Measurements from ENCODE around the gene SLF2. TPM values are rescaled to one million over a fixed set of nuclear protein-coding genes. Genes with fewer than 3 reads are reported as not detected.

SLF2 gene
- total RNA-seq, 1 experiment from 2014 or later: 13.6 TPM

DNA sequence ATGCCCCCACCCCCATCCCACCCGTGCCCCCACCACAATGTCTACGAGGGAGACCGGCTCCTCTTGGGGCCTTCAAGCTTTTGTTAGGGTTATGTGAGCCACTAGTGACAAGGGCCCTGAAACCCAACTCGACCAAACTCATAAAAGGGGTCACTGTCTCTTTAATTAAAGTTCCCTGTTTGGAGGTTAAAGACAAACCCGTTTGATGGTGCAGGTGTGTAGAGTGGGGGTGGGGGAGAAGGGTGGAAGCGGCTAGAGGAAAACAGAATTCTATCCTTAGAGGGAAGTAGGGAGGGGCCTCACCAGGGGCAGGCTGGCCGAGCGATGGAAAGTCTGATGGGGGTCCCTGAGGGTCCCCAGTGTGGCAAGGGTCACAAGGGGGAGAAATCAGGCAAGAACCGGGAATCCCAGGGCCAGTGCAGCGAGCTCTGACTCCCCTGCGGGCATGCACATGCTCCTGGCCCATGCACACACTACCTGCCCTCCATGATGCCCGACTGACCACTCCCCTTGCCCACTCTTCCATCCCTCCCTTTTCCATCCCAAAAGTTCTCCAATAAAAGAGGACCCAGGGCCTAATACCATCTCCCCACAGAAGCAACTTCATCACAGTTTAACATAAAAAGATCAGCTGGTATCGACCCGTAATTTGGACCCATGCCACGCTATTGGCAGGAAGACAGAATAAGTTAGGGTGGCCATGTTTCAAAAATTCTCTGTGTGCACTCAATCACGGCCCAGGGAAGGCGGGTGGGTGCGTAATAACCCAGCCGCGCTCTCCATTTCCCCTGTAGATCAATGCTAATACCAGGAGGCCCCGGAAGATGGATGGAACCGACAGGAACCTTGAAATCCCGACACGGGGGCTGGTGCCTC is 35.9 kb upstream of the SLF2 start:
- Histone ChIP-seq H3K4me3 (no peak overlapping the region), H2AFZ (no peak overlapping the region), H3K9me2 (ENCODE audit: insufficient read depth) (no peaks in the 10 kb centered on the region), H3K79me2 (ENCODE audit: low read depth) (no peaks in the 10 kb centered on the region), H3K4me1 (replicated peaks; ENCODE audit: insufficient read depth) (no peaks in the 10 kb centered on the region), H3F3A (ENCODE audit: insufficient read depth, low read depth) (no peaks in the 10 kb centered on the region), H3K27me3 (ENCODE audit: insufficient read depth, low read depth) (peaks cover 15% of the 10 kb centered on the region; the same call in 1 of the 2 replicates), H3K36me3 (ENCODE audit: low read depth) (no peaks in the 10 kb centered on the region), H3K27ac (no peak overlapping the region), H4K20me1 (ENCODE audit: insufficient read depth) (no peaks in the 10 kb centered on the region), H3K9me3 (ENCODE audit: insufficient read depth, low read depth) (no peaks in the 10 kb centered on the region), H3K4me2 (no peak overlapping the region)
- no peak for DNase-seq
- no TSS peak for BruUV-seq (replicated peaks)
- ChIA-PET POLR2A (ENCODE audit: unreplicated experiment) (no interaction called here), CTCF (no interaction called here)
- intact Hi-C loops (cut with micrococcal nuclease; ENCODE audit: unreplicated experiment): no loop called here
- TF ChIP-seq, protein P1, sequence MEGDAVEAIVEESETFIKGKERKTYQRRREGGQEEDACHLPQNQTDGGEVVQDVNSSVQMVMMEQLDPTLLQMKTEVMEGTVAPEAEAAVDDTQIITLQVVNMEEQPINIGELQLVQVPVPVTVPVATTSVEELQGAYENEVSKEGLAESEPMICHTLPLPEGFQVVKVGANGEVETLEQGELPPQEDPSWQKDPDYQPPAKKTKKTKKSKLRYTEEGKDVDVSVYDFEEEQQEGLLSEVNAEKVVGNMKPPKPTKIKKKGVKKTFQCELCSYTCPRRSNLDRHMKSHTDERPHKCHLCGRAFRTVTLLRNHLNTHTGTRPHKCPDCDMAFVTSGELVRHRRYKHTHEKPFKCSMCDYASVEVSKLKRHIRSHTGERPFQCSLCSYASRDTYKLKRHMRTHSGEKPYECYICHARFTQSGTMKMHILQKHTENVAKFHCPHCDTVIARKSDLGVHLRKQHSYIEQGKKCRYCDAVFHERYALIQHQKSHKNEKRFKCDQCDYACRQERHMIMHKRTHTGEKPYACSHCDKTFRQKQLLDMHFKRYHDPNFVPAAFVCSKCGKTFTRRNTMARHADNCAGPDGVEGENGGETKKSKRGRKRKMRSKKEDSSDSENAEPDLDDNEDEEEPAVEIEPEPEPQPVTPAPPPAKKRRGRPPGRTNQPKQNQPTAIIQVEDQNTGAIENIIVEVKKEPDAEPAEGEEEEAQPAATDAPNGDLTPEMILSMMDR (conservative IDR thresholded peaks at IDR 0.05): no peak
- TF ChIP-seq EZH2 (IDR thresholded peaks at IDR 0.05; ENCODE audit: low read depth): no peak

DNA sequence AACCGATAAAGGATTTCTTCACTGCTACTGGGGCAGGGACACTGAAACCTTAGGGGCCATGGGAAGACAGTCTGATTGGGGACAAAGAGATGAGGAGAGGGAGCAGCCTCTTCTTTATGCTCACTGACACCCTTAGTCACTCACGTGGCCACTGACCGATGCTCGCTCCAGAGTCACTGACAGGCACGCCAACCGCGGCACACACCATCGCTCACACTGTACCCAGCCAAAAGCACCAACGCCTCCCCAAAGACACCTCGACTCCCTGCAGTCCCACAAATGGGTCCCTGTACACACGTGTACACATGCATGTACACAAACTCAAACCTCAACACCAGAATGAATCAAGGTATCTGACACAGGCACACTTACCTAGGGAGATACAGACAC is 35.3 kb upstream of the SLF2 start:
- no peaks in the 10 kb centered on the region for H3K9me2 ChIP-seq (ENCODE audit: insufficient read depth)
- no peak overlapping the region for H2AFZ ChIP-seq
- DNase-seq: no peak
- intact Hi-C loops (cut with micrococcal nuclease; ENCODE audit: unreplicated experiment): no loop called here
- TF ChIP-seq, protein P1 (conservative IDR thresholded peaks at IDR 0.05): no peak
- no peak for TF ChIP-seq EZH2 (IDR thresholded peaks at IDR 0.05; ENCODE audit: low read depth)
- ChIA-PET POLR2A (ENCODE audit: unreplicated experiment) (no interaction called here), CTCF (interaction anchor here (1.8 kb wide), 1 partner anchor 314 kb away, joined by 13 read pairs; no protein-coding TSS in a partner anchor)
- H3K4me3 ChIP-seq: no peak overlapping the region
- H3K79me2 ChIP-seq (ENCODE audit: low read depth): no peaks in the 10 kb centered on the region
- no peaks in the 10 kb centered on the region for H3K36me3 ChIP-seq (ENCODE audit: low read depth)
- H3K4me2 ChIP-seq: no peak overlapping the region
- no TSS peak for BruUV-seq (replicated peaks)
- no peaks in the 10 kb centered on the region for H3F3A ChIP-seq (ENCODE audit: insufficient read depth, low read depth)
- no peaks in the 10 kb centered on the region for H3K4me1 ChIP-seq (replicated peaks; ENCODE audit: insufficient read depth)
- H3K9me3 ChIP-seq (ENCODE audit: insufficient read depth, low read depth): no peaks in the 10 kb centered on the region
- H3K27me3 ChIP-seq (ENCODE audit: insufficient read depth, low read depth): peaks cover 12% of the 10 kb centered on the region; the same call in 1 of the 2 replicates
- no peaks in the 10 kb centered on the region for H4K20me1 ChIP-seq (ENCODE audit: insufficient read depth)
- H3K27ac ChIP-seq: no peak overlapping the region

DNA sequence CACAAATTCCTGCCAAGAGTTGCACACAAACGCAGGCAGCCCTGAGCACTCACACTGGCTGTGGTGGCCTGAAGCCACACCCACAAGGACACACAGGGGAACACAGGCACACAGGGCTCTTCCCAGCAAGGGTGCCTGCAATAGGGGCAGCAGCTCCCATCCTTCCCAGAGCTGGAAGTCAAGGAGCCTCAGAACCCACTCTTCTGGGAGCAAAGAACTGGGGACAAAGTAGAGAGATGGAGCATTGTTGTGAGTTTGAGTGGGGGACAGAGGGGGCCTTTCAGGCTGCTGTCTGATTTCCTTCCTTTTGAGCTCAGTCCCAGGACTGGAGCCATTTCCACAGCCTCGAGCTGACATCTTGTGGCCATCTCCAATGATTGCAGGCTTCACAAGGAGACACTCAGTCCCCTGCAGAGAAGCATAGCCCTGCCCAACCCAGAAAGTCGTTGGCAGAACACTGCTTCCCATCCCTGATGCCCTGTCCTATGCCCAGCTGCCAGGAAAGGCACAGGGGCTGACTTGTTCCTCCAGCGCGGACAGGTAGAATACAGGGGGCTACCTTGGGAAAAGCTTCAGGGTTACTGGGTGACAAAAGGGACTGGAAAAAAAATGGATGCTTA is 34.4 kb upstream of the SLF2 start:
- H2AFZ ChIP-seq: no peak overlapping the region
- no peaks in the 10 kb centered on the region for H3K79me2 ChIP-seq (ENCODE audit: low read depth)
- H4K20me1 ChIP-seq (ENCODE audit: insufficient read depth): no peaks in the 10 kb centered on the region
- intact Hi-C loops (cut with micrococcal nuclease; ENCODE audit: unreplicated experiment): loop anchor here (1.0 kb wide), 2 partner anchors 316 to 445 kb away; no protein-coding TSS in a partner anchor
- ChIA-PET POLR2A (ENCODE audit: unreplicated experiment) (interaction anchor here (0.6 kb wide), 1 partner anchor 500 kb away, joined by 15 read pairs; no protein-coding TSS in a partner anchor), CTCF (interaction anchor here (0.6 to 1.8 kb wide), 5 partner anchors 10 to 359 kb away, joined by 3 to 13 read pairs (median 5); no protein-coding TSS in a partner anchor)
- H3K9me2 ChIP-seq (ENCODE audit: insufficient read depth): no peaks in the 10 kb centered on the region
- no peak for TF ChIP-seq EZH2 (IDR thresholded peaks at IDR 0.05; ENCODE audit: low read depth)
- TF ChIP-seq, protein P1 (conservative IDR thresholded peaks at IDR 0.05): peak; percentile 71
- H3K4me2 ChIP-seq: no peak overlapping the region
- no peak overlapping the region for H3K27ac ChIP-seq
- BruUV-seq (replicated peaks): no TSS peak
- H3K4me1 ChIP-seq (replicated peaks; ENCODE audit: insufficient read depth): no peaks in the 10 kb centered on the region
- H3F3A ChIP-seq (ENCODE audit: insufficient read depth, low read depth): no peaks in the 10 kb centered on the region
- 0 out of 2 replicates have a peak, but pooled peaks cover 8% of the 10 kb centered on the region for H3K27me3 ChIP-seq (ENCODE audit: insufficient read depth, low read depth)
- DNase-seq: peak; percentile 43 to 46
- H3K4me3 ChIP-seq: no peak overlapping the region
- H3K9me3 ChIP-seq (ENCODE audit: insufficient read depth, low read depth): no peaks in the 10 kb centered on the region
- no peaks in the 10 kb centered on the region for H3K36me3 ChIP-seq (ENCODE audit: low read depth)

All from PC-9 (cell line).